ENCODE results near the gene PDE11A.
A peak's percentile ranks its signal among the peaks of the same experiment; 100 is the strongest.

The PDE11A gene

DNA sequence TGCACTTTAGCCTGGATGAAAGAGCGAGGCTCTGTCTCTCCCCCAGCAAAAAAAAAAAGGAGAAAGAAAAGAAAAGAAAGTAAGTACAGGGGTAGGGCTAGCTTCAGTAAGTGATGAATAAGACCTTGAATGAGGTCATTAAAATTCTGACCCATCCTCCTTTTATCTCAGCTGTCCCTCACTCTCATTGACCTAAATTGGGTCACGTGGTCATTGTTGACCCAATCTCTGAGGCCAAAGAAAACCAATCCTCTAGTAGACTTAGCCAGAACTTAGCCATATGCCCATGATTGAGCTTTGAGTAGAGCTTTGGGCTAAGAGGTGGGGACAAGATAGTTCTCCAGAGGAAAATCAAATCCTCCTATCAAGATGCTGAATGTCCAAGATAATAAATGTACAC lies 149.3 kb downstream of the PDE11A start:
- no peak for DNase-seq (ENCODE audit: low spot score in 2 of 2)

DNA sequence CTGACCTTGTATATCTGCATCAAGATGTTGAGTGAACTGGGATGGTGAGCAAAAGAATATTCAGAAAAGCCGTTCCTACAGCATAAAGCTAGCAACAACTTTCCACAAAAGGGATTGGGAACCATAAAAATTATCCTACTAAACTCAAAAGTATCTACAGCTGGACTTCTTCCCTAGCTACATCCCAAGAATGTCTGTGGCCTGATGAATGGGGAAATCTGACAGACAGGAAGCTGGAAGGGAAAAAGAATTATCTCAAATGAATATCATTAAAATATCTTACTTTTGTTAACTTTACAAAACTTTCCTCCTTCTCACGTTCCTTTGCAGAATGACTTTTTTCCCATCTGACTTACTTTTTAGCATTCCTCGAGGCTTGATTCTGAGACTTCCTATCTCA lies 150.9 kb downstream of the PDE11A start:
- ATAC-seq (replicated peaks; ENCODE audit: extremely low read depth, poor library complexity, severe bottlenecking) (no peak), DNase-seq (ENCODE audit: low spot score in 2 of 2) (no peak)
- H3K27ac Mint-ChIP-seq (ENCODE audit: low read depth): no peak overlapping the region
- no peaks in the 10 kb centered on the region for H3K36me3 Mint-ChIP-seq (ENCODE audit: insufficient read depth)
- no peak overlapping the region for H3K4me3 Mint-ChIP-seq
- no peaks in the 10 kb centered on the region for H3K9me3 Mint-ChIP-seq
- peaks cover 12% of the 10 kb centered on the region for H3K27me3 Mint-ChIP-seq
- no peaks in the 10 kb centered on the region for H3K4me1 Mint-ChIP-seq

More for the DNA sequence above, 149.3 kb downstream of the PDE11A start:
- H3K27ac Mint-ChIP-seq (ENCODE audit: low read depth): no peak overlapping the region
- H3K4me3 Mint-ChIP-seq: no peak overlapping the region
- peaks cover 11% of the 10 kb centered on the region for H3K27me3 Mint-ChIP-seq
- ATAC-seq (replicated peaks; ENCODE audit: extremely low read depth, poor library complexity, severe bottlenecking): no peak
- H3K4me1 Mint-ChIP-seq: no peaks in the 10 kb centered on the region
- H3K9me3 Mint-ChIP-seq: no peaks in the 10 kb centered on the region
- H3K36me3 Mint-ChIP-seq (ENCODE audit: insufficient read depth): no peaks in the 10 kb centered on the region

DNA sequence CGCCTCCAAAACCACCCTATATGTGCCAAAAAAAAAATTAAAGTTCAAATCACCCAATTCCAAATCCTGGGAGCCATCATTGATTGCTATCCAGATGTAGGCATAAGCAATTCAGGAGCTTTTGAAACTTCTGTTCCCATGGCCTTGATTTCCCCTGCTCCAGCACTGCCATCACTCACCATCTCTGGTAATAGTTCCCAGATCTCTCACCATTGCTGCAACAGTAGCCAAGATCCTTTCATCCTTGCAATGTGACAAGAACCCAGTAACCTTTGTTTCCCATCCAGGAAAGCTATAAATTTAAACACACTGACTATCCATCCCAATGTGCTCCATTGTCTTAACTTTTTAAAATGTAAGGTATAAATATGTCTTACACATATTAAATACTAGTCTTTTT lies 155.4 kb downstream of the PDE11A start:
- H3K27ac Mint-ChIP-seq (ENCODE audit: low read depth): no peak overlapping the region
- H3K4me1 Mint-ChIP-seq: no peaks in the 10 kb centered on the region
- no peaks in the 10 kb centered on the region for H3K9me3 Mint-ChIP-seq
- H3K4me3 Mint-ChIP-seq: no peak overlapping the region
- H3K27me3 Mint-ChIP-seq: peaks cover 17% of the 10 kb centered on the region
- DNase-seq (ENCODE audit: low spot score in 2 of 2): no peak
- H3K36me3 Mint-ChIP-seq (ENCODE audit: insufficient read depth): no peaks in the 10 kb centered on the region
- no peak for ATAC-seq (replicated peaks; ENCODE audit: extremely low read depth, poor library complexity, severe bottlenecking)

DNA sequence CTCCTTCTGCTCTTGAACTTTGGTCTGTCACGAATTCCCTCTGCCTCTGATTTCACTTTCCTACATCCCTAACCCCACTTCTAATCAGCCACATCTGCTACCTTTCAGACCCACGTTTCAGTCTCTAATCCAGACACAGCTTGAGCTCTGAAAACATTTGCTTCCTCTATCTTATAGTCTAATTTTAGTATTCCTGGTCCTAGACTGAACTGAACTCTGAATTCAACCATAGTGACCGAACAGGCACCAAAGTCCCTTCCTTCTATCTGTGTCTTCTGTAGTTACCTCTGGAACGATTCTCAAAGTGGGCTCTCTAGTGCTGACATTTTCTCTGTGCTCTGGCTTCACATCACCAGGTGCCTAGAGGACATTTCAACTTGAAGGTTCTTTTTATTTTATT lies 156.2 kb downstream of the PDE11A start:
- no peaks in the 10 kb centered on the region for H3K9me3 Mint-ChIP-seq
- DNase-seq (ENCODE audit: low spot score in 2 of 2) (no peak), ATAC-seq (replicated peaks; ENCODE audit: extremely low read depth, poor library complexity, severe bottlenecking) (no peak)
- no peak overlapping the region for H3K4me3 Mint-ChIP-seq
- no peak overlapping the region for H3K27ac Mint-ChIP-seq (ENCODE audit: low read depth)
- H3K4me1 Mint-ChIP-seq: no peaks in the 10 kb centered on the region
- H3K27me3 Mint-ChIP-seq: peaks cover 17% of the 10 kb centered on the region
- H3K36me3 Mint-ChIP-seq (ENCODE audit: insufficient read depth): no peaks in the 10 kb centered on the region

DNA sequence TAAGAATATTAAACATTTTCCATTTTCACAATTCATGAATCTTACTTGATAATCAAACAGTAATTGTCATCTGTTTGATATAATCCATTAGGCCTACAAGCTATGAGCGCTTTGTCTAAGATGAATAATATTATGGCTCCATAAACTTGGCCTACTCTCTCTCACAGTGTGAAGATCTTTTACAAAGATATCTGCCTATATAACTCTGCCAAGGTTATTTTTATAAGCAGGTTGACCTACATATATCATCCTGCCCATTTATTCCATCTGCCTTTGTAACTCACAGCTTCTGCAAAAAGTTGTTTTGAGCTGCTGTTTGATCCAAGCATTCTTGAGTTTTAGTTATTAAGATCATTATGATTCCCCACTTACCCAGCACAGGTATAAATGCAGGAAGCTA lies 158.3 kb downstream of the PDE11A start:
- no peaks in the 10 kb centered on the region for H3K9me3 Mint-ChIP-seq
- H3K4me1 Mint-ChIP-seq: no peaks in the 10 kb centered on the region
- no peak for ATAC-seq (replicated peaks; ENCODE audit: extremely low read depth, poor library complexity, severe bottlenecking)
- H3K4me3 Mint-ChIP-seq: no peak overlapping the region
- no peaks in the 10 kb centered on the region for H3K36me3 Mint-ChIP-seq (ENCODE audit: insufficient read depth)
- H3K27ac Mint-ChIP-seq (ENCODE audit: low read depth): no peak overlapping the region
- peaks cover 17% of the 10 kb centered on the region for H3K27me3 Mint-ChIP-seq
- DNase-seq (ENCODE audit: low spot score in 2 of 2): no peak

DNA sequence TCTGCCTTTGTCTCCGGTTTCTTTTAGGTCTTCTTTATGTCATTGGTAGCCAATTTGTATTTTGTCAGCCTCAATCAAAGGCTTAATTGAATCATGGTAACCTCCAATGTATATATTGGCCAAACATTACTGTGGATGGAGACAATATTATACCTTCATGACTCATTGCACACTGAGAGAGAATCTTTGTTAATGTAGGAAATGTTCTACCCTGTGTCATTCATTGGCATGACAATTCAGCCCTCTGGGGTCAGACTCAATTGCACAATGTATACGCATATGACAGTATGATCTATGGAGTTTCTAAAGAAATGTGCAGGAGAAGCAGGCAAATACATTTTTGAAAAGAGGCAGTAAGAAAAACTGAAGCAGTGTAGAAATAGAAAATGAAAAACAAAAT lies 162.6 kb downstream of the PDE11A start:
- Mint-ChIP-seq H3K4me3 (no peak overlapping the region), H3K9me3 (no peaks in the 10 kb centered on the region), H3K4me1 (no peaks in the 10 kb centered on the region), H3K27ac (ENCODE audit: low read depth) (no peak overlapping the region), H3K27me3 (no peaks in the 10 kb centered on the region), H3K36me3 (ENCODE audit: insufficient read depth) (no peaks in the 10 kb centered on the region)
- no peak for DNase-seq (ENCODE audit: low spot score in 2 of 2)
- ATAC-seq (replicated peaks; ENCODE audit: extremely low read depth, poor library complexity, severe bottlenecking): no peak

DNA sequence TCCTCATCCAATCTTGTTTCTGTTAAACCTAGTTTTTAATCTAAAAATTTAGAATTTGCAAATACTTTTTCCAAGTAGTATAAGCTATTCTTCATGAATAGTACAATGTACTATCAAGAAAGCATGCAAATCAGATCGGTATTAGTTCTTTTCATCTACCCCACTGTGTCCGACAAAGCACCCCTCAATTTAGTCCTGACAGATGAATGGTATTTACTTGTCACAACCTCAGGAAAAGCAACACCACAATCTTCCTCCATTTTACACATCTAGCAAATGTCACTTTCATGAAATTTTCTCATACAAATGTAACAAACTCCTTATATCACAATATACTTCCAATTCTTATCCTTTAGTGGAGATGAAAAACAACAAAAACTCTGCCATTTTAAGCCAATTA lies 163.8 kb downstream of the PDE11A start:
- H3K9me3 Mint-ChIP-seq: no peaks in the 10 kb centered on the region
- no peak overlapping the region for H3K4me3 Mint-ChIP-seq
- no peak for ATAC-seq (replicated peaks; ENCODE audit: extremely low read depth, poor library complexity, severe bottlenecking)
- no peaks in the 10 kb centered on the region for H3K36me3 Mint-ChIP-seq (ENCODE audit: insufficient read depth)
- no peaks in the 10 kb centered on the region for H3K4me1 Mint-ChIP-seq
- no peak for DNase-seq (ENCODE audit: low spot score in 2 of 2)
- no peaks in the 10 kb centered on the region for H3K27me3 Mint-ChIP-seq
- no peak overlapping the region for H3K27ac Mint-ChIP-seq (ENCODE audit: low read depth)

DNA sequence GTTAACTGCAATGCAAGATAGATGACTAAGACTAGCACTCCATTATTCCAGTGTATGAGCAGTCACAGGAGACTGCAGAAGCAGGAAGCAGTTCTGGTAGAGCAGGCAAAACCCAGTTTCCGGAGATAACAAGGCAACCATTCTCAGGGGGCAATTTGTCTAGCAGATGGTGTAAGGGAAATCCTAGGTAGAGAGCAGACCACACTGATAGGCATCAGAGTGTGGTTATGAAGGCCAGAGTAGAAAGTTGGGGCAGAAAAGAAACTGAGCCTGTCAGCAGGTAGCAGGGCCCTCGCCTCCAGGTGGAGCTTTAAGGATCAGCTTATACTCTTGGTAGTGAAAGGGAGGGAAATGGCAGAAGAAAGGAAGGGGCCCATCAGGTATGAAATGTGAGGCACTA lies 164.4 kb downstream of the PDE11A start:
- no peak for ATAC-seq (replicated peaks; ENCODE audit: extremely low read depth, poor library complexity, severe bottlenecking)
- Mint-ChIP-seq H3K4me1 (no peaks in the 10 kb centered on the region), H3K4me3 (no peak overlapping the region)

DNA sequence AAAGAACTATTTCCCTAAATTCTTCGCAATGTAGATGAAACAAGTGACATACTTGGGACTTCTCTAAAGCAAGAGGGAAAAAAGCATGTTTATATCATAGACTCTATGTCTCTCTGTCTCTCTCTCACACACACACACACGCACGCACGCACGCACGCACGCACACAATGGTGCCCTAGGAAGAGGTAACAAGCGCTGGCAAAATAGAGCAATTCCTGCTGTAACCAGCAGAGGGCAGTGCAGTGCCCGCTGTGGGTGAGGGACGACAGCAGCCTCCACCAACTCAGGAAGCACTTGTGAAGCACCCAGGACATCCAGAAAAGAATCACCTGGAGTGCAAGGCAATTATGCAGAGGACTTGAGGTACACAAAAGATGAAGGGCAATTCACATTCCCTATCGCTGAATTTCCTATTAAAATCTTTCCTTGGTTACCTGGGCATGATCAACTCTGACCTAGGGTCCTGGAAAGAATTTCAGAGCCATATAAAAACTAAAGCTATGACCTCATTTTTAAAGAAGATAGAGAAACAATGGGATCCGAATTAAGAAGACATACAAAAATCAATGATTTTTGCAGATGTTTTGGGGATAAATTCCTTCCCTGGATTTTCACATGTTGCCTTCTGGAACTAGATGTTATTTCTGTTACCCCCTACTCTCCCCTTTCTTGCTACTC lies 166.4 kb downstream of the PDE11A start:
- Mint-ChIP-seq H3K4me3 (no peak overlapping the region), H3K4me1 (no peaks in the 10 kb centered on the region), H3K27me3 (no peaks in the 10 kb centered on the region), H3K9me3 (no peaks in the 10 kb centered on the region), H3K27ac (ENCODE audit: low read depth) (no peak overlapping the region), H3K36me3 (ENCODE audit: insufficient read depth) (no peaks in the 10 kb centered on the region)
- DNase-seq (ENCODE audit: low spot score in 2 of 2): peak; percentile 36 to 44
- ATAC-seq (replicated peaks; ENCODE audit: extremely low read depth, poor library complexity, severe bottlenecking): peak; percentile 46

More for the DNA sequence above, 164.4 kb downstream of the PDE11A start:
- no peak for DNase-seq (ENCODE audit: low spot score in 2 of 2)
- Mint-ChIP-seq H3K36me3 (ENCODE audit: insufficient read depth) (no peaks in the 10 kb centered on the region), H3K27me3 (no peaks in the 10 kb centered on the region), H3K27ac (ENCODE audit: low read depth) (no peak overlapping the region), H3K9me3 (no peaks in the 10 kb centered on the region)

DNA sequence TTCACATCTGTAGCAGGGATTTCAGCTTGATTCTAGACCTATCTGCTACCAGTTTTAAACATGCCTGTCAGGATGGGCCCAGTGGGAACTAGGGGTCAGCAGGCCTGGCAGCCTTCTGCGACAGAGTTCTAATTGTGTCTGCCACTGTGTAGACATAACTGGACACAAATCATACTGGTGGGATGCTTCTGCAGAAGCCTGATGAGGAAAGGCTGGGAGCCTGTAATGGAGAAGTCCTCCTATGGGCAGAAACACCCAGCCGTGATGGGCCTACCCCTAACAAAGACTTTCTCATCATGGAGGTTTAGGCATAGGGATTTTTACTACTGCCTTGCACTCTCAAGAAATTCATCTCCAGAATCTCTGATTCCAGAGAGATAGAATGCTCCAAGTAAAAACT lies 166.9 kb downstream of the PDE11A start:
- Mint-ChIP-seq H3K27ac (ENCODE audit: low read depth) (no peak overlapping the region), H3K4me1 (no peaks in the 10 kb centered on the region), H3K4me3 (no peak overlapping the region), H3K9me3 (no peaks in the 10 kb centered on the region), H3K36me3 (ENCODE audit: insufficient read depth) (no peaks in the 10 kb centered on the region), H3K27me3 (no peaks in the 10 kb centered on the region)
- DNase-seq (ENCODE audit: low spot score in 2 of 2): no peak
- ATAC-seq (replicated peaks; ENCODE audit: extremely low read depth, poor library complexity, severe bottlenecking): no peak

DNA sequence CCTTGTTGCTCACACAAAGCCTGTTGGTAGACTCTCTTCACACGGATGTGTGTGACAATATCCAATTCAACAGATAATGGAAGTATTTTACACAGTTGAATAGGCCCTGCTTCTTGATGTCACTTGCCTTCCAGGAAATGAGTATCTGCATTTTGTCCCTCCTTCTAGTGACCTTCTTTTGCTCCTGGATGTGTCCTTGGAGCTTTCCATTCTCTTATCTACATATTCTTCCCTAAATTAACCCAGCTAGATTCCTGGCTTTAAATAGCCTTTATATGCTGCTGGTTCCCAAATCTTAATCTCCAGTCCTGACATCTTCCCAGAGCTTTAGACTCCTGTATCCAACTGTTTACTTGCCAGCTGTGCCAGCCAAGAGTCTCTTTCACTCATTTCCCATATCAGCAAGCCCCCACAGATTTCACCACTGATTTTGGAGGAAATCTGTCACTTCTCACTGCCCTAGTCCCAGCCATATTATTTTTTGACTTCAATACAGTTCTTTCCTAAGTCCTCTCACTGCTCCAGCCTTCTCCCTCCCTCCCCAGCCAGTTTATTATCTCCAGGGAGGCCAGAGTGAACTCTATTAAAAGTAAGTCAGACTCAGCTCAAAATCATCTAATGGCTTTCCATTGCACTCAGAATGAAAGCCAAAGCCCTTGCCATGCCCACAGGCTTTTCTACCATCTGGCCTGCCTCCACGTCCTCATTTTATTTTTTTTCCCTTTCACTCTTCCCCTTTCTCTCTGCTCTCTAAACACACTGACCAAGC lies 170.0 kb downstream of the PDE11A start:
- ATAC-seq (replicated peaks; ENCODE audit: extremely low read depth, poor library complexity, severe bottlenecking): no peak

DNA sequence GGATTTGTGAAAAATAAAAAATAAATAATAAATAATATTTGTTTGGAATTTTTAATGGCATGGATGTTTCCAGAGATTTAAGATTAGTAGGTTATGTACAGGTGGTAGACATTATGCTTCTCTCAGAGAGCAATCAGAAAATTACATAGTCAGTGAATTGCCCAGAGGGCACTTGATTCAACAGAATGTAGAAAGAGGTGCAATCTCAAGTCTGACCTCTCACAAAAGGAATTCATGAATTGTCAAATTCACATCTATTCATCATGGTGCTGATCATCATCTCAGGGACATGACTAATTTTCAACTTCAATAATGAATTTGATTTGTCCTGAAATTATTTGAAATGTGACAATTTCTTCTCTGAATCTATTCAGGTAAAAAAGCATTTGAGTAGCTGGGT lies 172.5 kb downstream of the PDE11A start:
- H3K9me3 Mint-ChIP-seq: no peaks in the 10 kb centered on the region
- no peak overlapping the region for H3K4me3 Mint-ChIP-seq
- no peaks in the 10 kb centered on the region for H3K4me1 Mint-ChIP-seq
- no peak overlapping the region for H3K27ac Mint-ChIP-seq (ENCODE audit: low read depth)
- peaks cover 2% of the 10 kb centered on the region for H3K27me3 Mint-ChIP-seq
- no peaks in the 10 kb centered on the region for H3K36me3 Mint-ChIP-seq (ENCODE audit: insufficient read depth)
- ATAC-seq (replicated peaks; ENCODE audit: extremely low read depth, poor library complexity, severe bottlenecking): no peak
- DNase-seq (ENCODE audit: low spot score in 2 of 2): no peak

More for the DNA sequence above, 170.0 kb downstream of the PDE11A start:
- H3K4me3 Mint-ChIP-seq: no peak overlapping the region
- no peak for DNase-seq (ENCODE audit: low spot score in 2 of 2)
- H3K27me3 Mint-ChIP-seq: no peaks in the 10 kb centered on the region
- H3K36me3 Mint-ChIP-seq (ENCODE audit: insufficient read depth): no peaks in the 10 kb centered on the region
- H3K27ac Mint-ChIP-seq (ENCODE audit: low read depth): no peak overlapping the region
- H3K9me3 Mint-ChIP-seq: no peaks in the 10 kb centered on the region
- no peaks in the 10 kb centered on the region for H3K4me1 Mint-ChIP-seq

DNA sequence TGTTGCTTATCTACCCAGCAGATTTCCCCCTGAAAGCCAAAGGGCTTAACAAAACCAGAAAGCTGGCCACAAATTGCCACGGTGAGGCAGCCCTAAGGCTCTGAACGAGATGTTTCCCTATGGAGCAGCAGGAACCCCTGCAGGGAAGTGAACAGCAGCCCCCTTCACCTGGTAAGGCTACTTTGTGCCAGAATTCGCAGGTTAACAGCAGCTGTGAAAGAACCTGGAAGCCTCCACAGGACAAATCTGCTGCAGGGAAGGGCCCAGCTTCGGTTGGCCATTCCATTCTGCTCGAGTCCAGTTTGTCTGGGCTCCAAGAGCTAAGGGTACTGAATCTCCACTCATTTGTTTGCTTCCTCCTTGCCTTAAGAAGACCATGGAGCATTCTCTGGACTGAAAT lies 175.3 kb downstream of the PDE11A start:
- Mint-ChIP-seq H3K9me3 (no peaks in the 10 kb centered on the region), H3K27ac (ENCODE audit: low read depth) (no peak overlapping the region), H3K4me3 (no peak overlapping the region), H3K36me3 (ENCODE audit: insufficient read depth) (no peaks in the 10 kb centered on the region), H3K27me3 (peaks cover 28% of the 10 kb centered on the region), H3K4me1 (no peaks in the 10 kb centered on the region)
- ATAC-seq (replicated peaks; ENCODE audit: extremely low read depth, poor library complexity, severe bottlenecking) (no peak), DNase-seq (ENCODE audit: low spot score in 2 of 2) (no peak)
